Kidney (tissue), 14 donors: Measurements from ENCODE around the gene QSOX1. TPM values are rescaled to one million over a fixed set of nuclear protein-coding genes. Genes with fewer than 3 reads are reported as not detected.

ENCODE experiments used
- DNase-seq, 5 donors: peaks; one replicate each; pipeline ENCODE4 v3.0.0-alpha.2; 2013 to 2020
- FAIRE-seq: peaks from 2 replicates; lab custom pipeline; 2012; peaks lifted over from hg19 to GRCh38; lab: Jason Lieb, UNC
- H3K27ac ChIP-seq, 2 donors: one replicate each; pipeline ENCODE4 v1.7.0; 2013; ENCODE audit warnings: low read depth in 2 of 2, low read length in 2 of 2, inconsistent platforms in 1 of 2
- H3K27me3 ChIP-seq: one replicate; pipeline ENCODE4 v1.7.1; 2013; ENCODE audit warnings: low read length, inconsistent platforms; ENCODE audit not compliant: control insufficient read depth, insufficient read depth
- H3K36me3 ChIP-seq, 3 donors: one replicate each; pipeline versions ENCODE4 v1.7.0 to v1.7.1; 2013; ENCODE audit warnings: low read length in 3 of 3, control low read depth in 1 of 3, inconsistent platforms in 1 of 3; ENCODE audit not compliant: insufficient read depth in 3 of 3, control insufficient read depth in 2 of 3
- H3K4me1 ChIP-seq, 3 donors: one replicate each; pipeline versions ENCODE4 v1.7.0 to v1.7.1; 2013; ENCODE audit warnings: low read length in 3 of 3, inconsistent platforms in 1 of 3, low read depth in 1 of 3; ENCODE audit not compliant: control insufficient read depth in 2 of 3, insufficient read depth in 2 of 3
- H3K4me3 ChIP-seq, 3 donors: one replicate each; pipeline versions ENCODE4 v1.7.0 to v1.8.1; 2013; ENCODE audit warnings: low read length in 3 of 3, control low read depth in 1 of 3, inconsistent platforms in 1 of 3
- H3K9ac ChIP-seq, 3 donors: one replicate each; pipeline versions ENCODE4 v1.7.0 to v1.7.1; 2013; ENCODE audit warnings: low read length in 3 of 3, control low read depth in 1 of 3, inconsistent platforms in 1 of 3
- H3K9me3 ChIP-seq, 3 donors: one replicate each; pipeline versions ENCODE4 v1.7.0 to v1.7.1; 2013; ENCODE audit warnings: low read length in 3 of 3, control low read depth in 1 of 3, inconsistent platforms in 1 of 3; ENCODE audit not compliant: control insufficient read depth in 2 of 3, insufficient read depth in 1 of 3
- CTCF ChIP-seq: IDR thresholded peaks from 3 replicates; pipeline ENCODE4 v1.5.1; 2012; ENCODE audit warnings: mild to moderate bottlenecking, moderate library complexity, borderline replicate concordance; ENCODE audit not compliant: insufficient read depth; ENCODE audit errors: extremely low read depth
- intact Hi-C: fragments of 100-400 bp; cut with DNase I; formaldehyde crosslinking; loops from one replicate; pipeline ENCODE4 v1.11.1; 2022
- polyA plus RNA-seq: library from polyadenylated mRNA; stranded (reverse); fragments of 350-450 nt; fragmentation: Illumina TruSeq; extraction: RNeasy Lipid Tissue Mini Kit (QIAGEN cat#74804); gene quantifications from one replicate; pipeline ENCODE4 v1.2.3, GENCODE V29; 2014; ENCODE audit warnings: low read depth, low replicate concordance; ENCODE audit not compliant: insufficient read depth
- total RNA-seq: library from RNA; stranded (reverse); fragmentation: NEBNext Ultra II Directional; extraction: Animal tissue kit (Norgen Biotek cat#: 25700); gene quantifications from one replicate; pipeline ENCODE4 v1.2.1, GENCODE V29; 2021
- donor health status: control.
- donor health status: control.
- donor health status: control.
- donor health status: control.
- donor health status: control.
- donor health status: DM: yes; HTN: yes; CAD: no.
- donor health status: Normal renal cell carcinoma (clear cell type).

QSOX1 gene
- total and polyA plus RNA-seq, 2 donors from 2014 or later, result 94.5 to 111 TPM

GRCh38 chr1:180196436-180197003 is 41.9 kb downstream of the QSOX1 start:
- DNase-seq (no peak), FAIRE-seq (no peak)
- no peaks in the 10 kb centered on the region for H3K36me3 ChIP-seq
- no peak overlapping the region for H3K27ac ChIP-seq
- H3K9me3 ChIP-seq, result no peaks in the 10 kb centered on the region
- no peak overlapping the region for H3K4me3 ChIP-seq
- H3K4me1 ChIP-seq, result no peaks in the 10 kb centered on the region
- no peaks in the 10 kb centered on the region for H3K27me3 ChIP-seq
- intact Hi-C loops, result no loop called here
- no peak for TF ChIP-seq CTCF
- H3K9ac ChIP-seq, result no peak overlapping the region

- Histone ChIP-seq H3K27ac (no peak overlapping the region), H3K9me3 (no peaks in the 10 kb centered on the region), H3K36me3 (no peaks in the 10 kb centered on the region), H3K27me3 (no peaks in the 10 kb centered on the region), H3K4me3 (no peak overlapping the region), H3K9ac (no peak overlapping the region), H3K4me1 (no peaks in the 10 kb centered on the region)
- DNase-seq (no peak), FAIRE-seq (no peak)
- no peak for TF ChIP-seq CTCF
- intact Hi-C loops, result no loop called here
Measured at GRCh38 chr1:180197231-180197630, 42.6 kb downstream of the QSOX1 start.

GRCh38 chr1:180198196-180198595 is 43.5 kb downstream of the QSOX1 start:
- Histone ChIP-seq H3K27me3 (no peaks in the 10 kb centered on the region), H3K4me3 (no peak overlapping the region), H3K36me3 (no peaks in the 10 kb centered on the region), H3K9ac (no peak overlapping the region), H3K9me3 (no peaks in the 10 kb centered on the region), H3K4me1 (no peaks in the 10 kb centered on the region), H3K27ac (no peak overlapping the region)
- FAIRE-seq, result no peak
- TF ChIP-seq CTCF, result no peak
- no peak for DNase-seq
- intact Hi-C loops, result no loop called here

- TF ChIP-seq CTCF, result no peak
- FAIRE-seq (no peak), DNase-seq (no peak)
- no peak overlapping the region for H3K9ac ChIP-seq
- H3K9me3 ChIP-seq, result no peaks in the 10 kb centered on the region
- H3K27ac ChIP-seq, result no peak overlapping the region
- H3K4me3 ChIP-seq, result no peak overlapping the region
- no peaks in the 10 kb centered on the region for H3K36me3 ChIP-seq
- intact Hi-C loops, result no loop called here
- no peaks in the 10 kb centered on the region for H3K4me1 ChIP-seq
- no peaks in the 10 kb centered on the region for H3K27me3 ChIP-seq
Measured at GRCh38 chr1:180198611-180199010, 43.9 kb downstream of the QSOX1 start.
